ENCODE data around the gene PAIP1.
A peak's percentile ranks its signal among the peaks of the same experiment; 100 is the strongest.

The PAIP1 gene

GRCh38 chr5:43556857-43557542 lies at the start of gene PAIP1:
TSS of gene PAIP1 (minus strand) at chr5:43557077. CDS start at chr5:43556846, 231 bp downstream.
- intact Hi-C loops (cut with DNase I; ENCODE audit: low total_unique reads) = loop anchor here (2.0 kb wide), 1 partner anchor 46 kb away; the partner anchor contains the start of gene NNT
- DNase-seq = peak; percentile 78 to 90
- peak within 1 kb of the TSS; percentile 69 to 92 for H3K4me3 ChIP-seq
- no peaks in the 10 kb centered on the region for H3K9me3 ChIP-seq
- H3K27ac ChIP-seq = peak within 1 kb of the TSS; percentile 94 to 97
- TF ChIP-seq CTCF (IDR thresholded peaks at IDR 0.05) = peak; percentile 58 to 64
- peaks cover 0 to 47% (median 24%) of the 10 kb centered on the region in 4 donors for H3K4me1 ChIP-seq
- peaks cover 0 to 6% (median 0%) of the 10 kb centered on the region in 3 donors for H3K36me3 ChIP-seq
- H3K27me3 ChIP-seq = no peaks in the 10 kb centered on the region

- intact Hi-C loops (cut with DNase I; ENCODE audit: low total_unique reads) = loop anchor here (10.0 kb wide), 1 partner anchor 122 kb away; the partner anchor contains the start of gene TMEM267
- Histone ChIP-seq H3K4me1 (peaks cover 0 to 20% (median 6%) of the 10 kb centered on the region in 4 donors), H3K27ac (no peak overlapping the region), H3K9me3 (no peaks in the 10 kb centered on the region), H3K4me3 (no peak overlapping the region), H3K27me3 (no peaks in the 10 kb centered on the region), H3K36me3 (peaks cover 13 to 21% (median 17%) of the 10 kb centered on the region in 3 donors)
- no peak for TF ChIP-seq CTCF (IDR thresholded peaks at IDR 0.05)
- no peak for DNase-seq
Observed at GRCh38 chr5:43606351-43606750, 49.5 kb upstream of the PAIP1 start.

GRCh38 chr5:43604699-43605098 lies 47.8 kb upstream of the PAIP1 start:
- Histone ChIP-seq H3K4me1 (peaks cover 0 to 30% (median 6%) of the 10 kb centered on the region in 4 donors), H3K4me3 (no peak overlapping the region), H3K36me3 (peaks cover 4 to 8% (median 8%) of the 10 kb centered on the region in 3 donors), H3K9me3 (no peaks in the 10 kb centered on the region), H3K27me3 (no peaks in the 10 kb centered on the region), H3K27ac (peak overlapping the region in 1 of 2 donors; percentile 95)
- TF ChIP-seq CTCF (IDR thresholded peaks at IDR 0.05) = no peak
- no peak for DNase-seq
- intact Hi-C loops (cut with DNase I; ENCODE audit: low total_unique reads) = loop anchor here (10.0 kb wide), 1 partner anchor 120 kb away; the partner anchor contains the start of gene TMEM267

- H3K27ac ChIP-seq = peak overlapping the region; percentile 93 to 95
- no peak for TF ChIP-seq CTCF (IDR thresholded peaks at IDR 0.05)
- H3K4me1 ChIP-seq = peaks cover 0 to 30% (median 6%) of the 10 kb centered on the region in 4 donors
- H3K36me3 ChIP-seq = peaks cover 0 to 4% (median 0%) of the 10 kb centered on the region in 3 donors
- H3K4me3 ChIP-seq = peak overlapping the region; percentile 76 to 93
- intact Hi-C loops (cut with DNase I; ENCODE audit: low total_unique reads) = loop anchor here (2.0 to 10.0 kb wide), 2 partner anchors 47 to 119 kb away; partner anchors contain the start of genes PAIP1 and TMEM267
- H3K27me3 ChIP-seq = no peaks in the 10 kb centered on the region
- H3K9me3 ChIP-seq = no peaks in the 10 kb centered on the region
- peak; percentile 65 to 90 for DNase-seq
Observed at GRCh38 chr5:43603344-43604217, 46.7 kb upstream of the PAIP1 start.
